IMR-90 (cell line): ENCODE measurements around the gene MGA. TPM values are rescaled to one million over a fixed set of nuclear protein-coding genes. Genes with fewer than 3 reads are reported as not detected.

Experiments
- ATAC-seq: fragments of 200-7000 bp; cut with Tn5 transposase; 2 replicates; pipeline ENCODE4 v1.9.1; 2020; ENCODE audit warnings: low read depth, mild to moderate bottlenecking, moderate library complexity
- BruUV-seq: library from RNA; stranded (reverse); fragments of 400-500 nt; replicated peaks from 2 replicates; lab custom pipeline; 2021; lab: Mats Ljungman, UMichigan
- CTCF ChIA-PET: fragments of 300-600 bp; formaldehyde crosslinking; extraction: SDS; loops from one replicate; lab custom pipeline; 2021; ENCODE audit warnings: antibody characterized with exemption; lab: Yijun Ruan, JAX
- POLR2A ChIA-PET: fragments of 300-600 bp; sonication (Branson Sonifier 250); formaldehyde crosslinking; loops from one replicate; lab custom pipeline; 2022; ENCODE audit warnings: antibody characterized with exemption; ENCODE audit not compliant: unreplicated experiment; lab: Charles Lee
- DNase-seq: peaks from one replicate; pipeline ENCODE4 v3.0.0; 2013
- H2AFZ ChIP-seq: replicated peaks from 2 replicates; pipeline ENCODE3; 2013; ENCODE audit warnings: low read length, mild to moderate bottlenecking; ENCODE audit not compliant: poor library complexity
- H2AK5ac ChIP-seq: 2 replicates; pipeline ENCODE4 v1.6.1; 2013; ENCODE audit warnings: low read depth, low read length, inconsistent platforms
- H2AK9ac ChIP-seq: replicated peaks from 2 replicates; pipeline ENCODE3; 2013; ENCODE audit warnings: mild to moderate bottlenecking, low read depth, low read length, moderate library complexity; ENCODE audit not compliant: poor library complexity
- H2BK120ac ChIP-seq: 2 replicates; pipeline ENCODE4 v1.6.1; 2013; ENCODE audit warnings: low read depth, low read length, inconsistent platforms
- H2BK15ac ChIP-seq: 3 replicates; pipeline ENCODE4 v1.6.1; 2013; ENCODE audit warnings: low read depth, low read length, inconsistent platforms
- H2BK20ac ChIP-seq: 2 replicates; pipeline ENCODE4 v1.6.1; 2013; ENCODE audit warnings: low read depth, mild to moderate bottlenecking, inconsistent platforms, low read length, moderate library complexity
- H2BK5ac ChIP-seq: 2 replicates; pipeline ENCODE4 v1.6.1; 2013; ENCODE audit warnings: mild to moderate bottlenecking, low read depth, low read length, inconsistent platforms; ENCODE audit not compliant: poor library complexity, severe bottlenecking
- H3K14ac ChIP-seq: replicated peaks from 2 replicates; pipeline ENCODE4 v1.6.1; 2013; ENCODE audit warnings: low read depth, low read length, inconsistent platforms
- H3K18ac ChIP-seq: 2 replicates; pipeline ENCODE4 v1.6.1; 2013; ENCODE audit warnings: low read depth, low read length, control low read depth
- H3K23ac ChIP-seq: 2 replicates; pipeline ENCODE4 v1.6.1; 2013; ENCODE audit warnings: low read depth, low read length, inconsistent platforms
- H3K27ac ChIP-seq: 2 replicates; pipeline ENCODE4 v1.5.1; 2013; ENCODE audit warnings: mild to moderate bottlenecking, control low read depth, low read length; ENCODE audit not compliant: insufficient read depth
- H3K27me3 ChIP-seq: 2 replicates; pipeline ENCODE4 v1.6.1; 2013; ENCODE audit warnings: low read length; ENCODE audit not compliant: control insufficient read depth, insufficient read depth
- H3K36me3 ChIP-seq: 2 replicates; pipeline ENCODE4 v1.6.1; 2013; ENCODE audit warnings: low read length, mixed read lengths; ENCODE audit not compliant: control insufficient read depth, insufficient read depth
- H3K4ac ChIP-seq: 2 replicates; pipeline ENCODE4 v1.6.1; 2013; ENCODE audit warnings: low read depth, low read length, inconsistent platforms
- H3K4me1 ChIP-seq: 2 replicates; pipeline ENCODE4 v1.6.1; 2013; ENCODE audit warnings: low read length, mixed read lengths; ENCODE audit not compliant: control insufficient read depth, insufficient read depth
- H3K4me2 ChIP-seq: 2 replicates; pipeline ENCODE4 v1.6.1; 2013; ENCODE audit warnings: low read depth, mild to moderate bottlenecking, control low read depth, low read length, moderate library complexity
- H3K4me3 ChIP-seq: 2 replicates; pipeline ENCODE4 v1.5.1; 2013; ENCODE audit warnings: low read depth, mild to moderate bottlenecking, control low read depth, low read length, moderate library complexity; ENCODE audit not compliant: insufficient read depth
- H3K56ac ChIP-seq: 2 replicates; pipeline ENCODE4 v1.6.1; 2013; ENCODE audit warnings: low read length, inconsistent platforms; ENCODE audit not compliant: insufficient read depth; ENCODE audit errors: extremely low read depth
- H3K79me1 ChIP-seq, 2 experiments: 2 replicates each; pipeline ENCODE4 v1.6.1; 2013; ENCODE audit warnings: low read length in 2 of 2, inconsistent platforms in 1 of 2, low read depth in 1 of 2
- H3K9ac ChIP-seq: 2 replicates; pipeline ENCODE4 v1.6.1; 2013; ENCODE audit warnings: low read depth, low read length, control low read depth
- H3K9me1 ChIP-seq: 2 replicates; pipeline ENCODE4 v1.6.1; 2013; ENCODE audit warnings: low read length, inconsistent platforms; ENCODE audit not compliant: insufficient read depth
- H3K9me3 ChIP-seq: 2 replicates; pipeline ENCODE4 v1.6.1; 2013; ENCODE audit warnings: low read length; ENCODE audit not compliant: control insufficient read depth, insufficient read depth
- H4K20me1 ChIP-seq: 2 replicates; pipeline ENCODE4 v1.6.1; 2013; ENCODE audit warnings: low read length, inconsistent platforms; ENCODE audit not compliant: insufficient read depth
- H4K5ac ChIP-seq: 2 replicates; pipeline ENCODE4 v1.6.1; 2013; ENCODE audit warnings: mild to moderate bottlenecking, low read depth, low read length, control low read depth
- H4K8ac ChIP-seq, 2 experiments: 2 replicates each; pipeline ENCODE4 v1.6.1; 2013; ENCODE audit warnings: low read depth in 2 of 2, low read length in 2 of 2, control low read depth in 1 of 2, inconsistent platforms in 1 of 2
- H4K91ac ChIP-seq: 2 replicates; pipeline ENCODE4 v1.6.1; 2013; ENCODE audit warnings: low read depth, low read length, inconsistent platforms; ENCODE audit not compliant: insufficient read depth
- BHLHE40 ChIP-seq: fragments of 150-350 bp; IDR thresholded peaks from 2 replicates; pipeline ENCODE4 v1.6.1; 2016; ENCODE audit warnings: mild to moderate bottlenecking, low read depth, low read length
- CEBPB ChIP-seq: IDR thresholded peaks from 2 replicates; pipeline ENCODE4 v1.6.1; 2012; ENCODE audit warnings: low read depth, low read length, improper control_type of control experiment
- CHD1 ChIP-seq: IDR thresholded peaks from 2 replicates; pipeline ENCODE4 v1.6.1; 2012; ENCODE audit warnings: low read depth, low read length, improper control_type of control experiment
- FOS ChIP-seq: fragments of 150-350 bp; IDR thresholded peaks from 2 replicates; pipeline ENCODE4 v1.6.1; 2016; ENCODE audit warnings: low read depth, low read length
- MAFK ChIP-seq: IDR thresholded peaks from 2 replicates; pipeline ENCODE4 v1.6.1; 2012; ENCODE audit warnings: low read depth, low read length, improper control_type of control experiment
- MAZ ChIP-seq: IDR thresholded peaks from 2 replicates; pipeline ENCODE4 v1.6.1; 2012; ENCODE audit warnings: low read depth, mild to moderate bottlenecking, low read length, improper control_type of control experiment, moderate library complexity, borderline replicate concordance
- MXI1 ChIP-seq: IDR thresholded peaks from 2 replicates; pipeline ENCODE4 v1.6.1; 2012; ENCODE audit warnings: low read depth, mild to moderate bottlenecking, low read length, moderate library complexity, borderline replicate concordance
- NFE2L2 ChIP-seq: fragments of 150-350 bp; IDR thresholded peaks from 2 replicates; pipeline ENCODE4 v1.6.1; 2016; ENCODE audit warnings: low read depth, mild to moderate bottlenecking, low read length
- POLR2A ChIP-seq: IDR thresholded peaks from 2 replicates; pipeline ENCODE4 v1.6.1; 2012; ENCODE audit warnings: mild to moderate bottlenecking, low read depth, low read length
- RAD21 ChIP-seq: IDR thresholded peaks from 2 replicates; pipeline ENCODE4 v1.6.1; 2012; ENCODE audit warnings: low read length, improper control_type of control experiment
- RFX5 ChIP-seq: IDR thresholded peaks from 2 replicates; pipeline ENCODE4 v1.8.0; 2012; ENCODE audit warnings: low read depth, mild to moderate bottlenecking, low read length, moderate library complexity
- SMC3 ChIP-seq: fragments of 150-350 bp; IDR thresholded peaks from 2 replicates; pipeline ENCODE4 v1.6.1; 2016; ENCODE audit warnings: low read depth, mild to moderate bottlenecking, antibody characterized with exemption, low read length, moderate library complexity
- WGBS, 2 experiments: methylation state at CpG; one replicate each; pipeline versions ENCODE4 v1.1.5 to v1.1.7; 2013; ENCODE audit warnings: missing lambda C conversion rate in 2 of 2; ENCODE audit not compliant: insufficient read length in 1 of 2; ENCODE audit errors: extremely low coverage in 2 of 2; 5-methylcytosine and 5-hydroxymethylcytosine counted together
- dilution Hi-C: fragments of 300-500 bp; cut with HindIII; formaldehyde crosslinking; loops from one replicate; pipeline ENCODE4 v1.14.3; 2018; ENCODE audit warnings: low sequenced_read_pairs; ENCODE audit not compliant: unreplicated experiment
- in situ Hi-C: fragments of 300-500 bp; cut with MboI; formaldehyde crosslinking; loops from 3 replicates; pipeline ENCODE4 v1.14.3; 2019; ENCODE audit warnings: low sequenced_read_pairs, inconsistent platforms, mixed read lengths
- intact Hi-C: fragments of 100-400 bp; cut with micrococcal nuclease; formaldehyde crosslinking; loops from 2 replicates; pipeline ENCODE4 v1.10.0; 2022
- polyA plus RNA-seq, 3 experiments: library from polyadenylated mRNA; depleted of rRNA; stranded (reverse); fragments of >200 nt; gene quantifications; 2 replicates each; pipeline ENCODE4 v1.2.3, GENCODE V29; 2012; ENCODE audit warnings: low replicate concordance in 1 of 3
- total RNA-seq: library from RNA; depleted of rRNA; stranded (reverse); fragments of >200 nt; gene quantifications from 2 replicates; pipeline ENCODE4 v1.2.3, GENCODE V29; 2012
- TF ChIP-seq, protein P1 (sequence below): fragments of 150-350 bp; IDR thresholded peaks from 2 replicates; pipeline ENCODE4 v1.6.1; 2016; ENCODE audit warnings: low read depth, mild to moderate bottlenecking, low read length, moderate library complexity, borderline replicate concordance
- TF ChIP-seq, protein P2 (sequence below): conservative IDR thresholded peaks from 2 replicates; pipeline ENCODE4 v1.5.1; 2012; ENCODE audit warnings: mild to moderate bottlenecking, low read depth, low read length, improper control_type of control experiment
- TF ChIP-seq, protein P3 (sequence below): fragments of 150-350 bp; IDR thresholded peaks from 2 replicates; pipeline ENCODE4 v1.6.1; 2017; ENCODE audit warnings: mild to moderate bottlenecking, antibody characterized with exemption, low read length, low read depth

The MGA gene
- total and polyA plus RNA-seq, 2 of the 4 experiments (the other 2 are of a cell fraction), result 3.2 to 38.0 TPM

DNA sequence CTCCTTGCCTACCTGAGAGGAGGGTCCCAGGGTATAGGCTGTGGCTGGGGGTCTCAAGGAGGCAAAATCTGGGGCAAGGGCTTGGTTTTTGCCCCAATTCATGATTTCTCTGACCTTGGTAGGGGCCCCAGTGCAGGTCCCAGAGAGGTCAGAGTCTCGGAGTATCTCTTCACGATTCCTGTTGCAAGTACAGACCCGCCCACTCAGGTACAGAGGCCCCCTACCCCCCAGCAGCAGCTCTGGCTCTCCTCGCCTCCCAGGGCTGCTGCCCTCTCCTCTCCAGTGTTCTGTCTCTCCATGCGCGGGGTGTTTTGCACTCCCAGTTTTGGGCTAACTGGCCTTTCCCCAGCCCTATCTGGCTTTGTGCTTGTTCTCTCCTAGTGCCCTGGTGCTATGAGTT, 162.3 kb downstream of the MGA start:
- H2AK5ac ChIP-seq, result no peak overlapping the region
- peaks cover 74% of the 10 kb centered on the region for H3K36me3 ChIP-seq
- in situ Hi-C loops (no loop called here), dilution Hi-C loops (no loop called here), intact Hi-C loops (no loop called here)
- no peak overlapping the region for H2AFZ ChIP-seq
- no peak overlapping the region for H4K8ac ChIP-seq
- BruUV-seq, result no TSS peak
- 80% methylated on average over 2 of the region's 6 CpGs; no CpG with 5 or more reads in 1 of the 2 experiments for WGBS, 2 experiments
- ATAC-seq (no peak), DNase-seq (no peak)
- no peak overlapping the region for H3K4ac ChIP-seq
- H4K20me1 ChIP-seq, result no peaks in the 10 kb centered on the region; the same call in 1 of the 2 replicates
- POLR2A ChIA-PET, result no interaction called here
- H2AK9ac ChIP-seq, result no peak overlapping the region
- no peaks in the 10 kb centered on the region for H3K27me3 ChIP-seq
- no peak overlapping the region for H2BK20ac ChIP-seq
- no peak overlapping the region for H3K18ac ChIP-seq
- no peak overlapping the region for H4K5ac ChIP-seq
- no peak overlapping the region for H3K9ac ChIP-seq
- H3K4me2 ChIP-seq, result no peak overlapping the region
- no peak overlapping the region for H2BK5ac ChIP-seq
- no peaks in the 10 kb centered on the region for H3K9me1 ChIP-seq
- no peak overlapping the region for H4K91ac ChIP-seq
- H2BK120ac ChIP-seq, result no peak overlapping the region
- H2BK15ac ChIP-seq, result no peak overlapping the region
- no peaks in the 10 kb centered on the region for H3K79me1 ChIP-seq
- CTCF ChIA-PET, result no interaction called here
- H3K4me3 ChIP-seq, result no peak overlapping the region
- no peak overlapping the region for H3K56ac ChIP-seq
- H3K4me1 ChIP-seq, result peaks cover 2% of the 10 kb centered on the region; the same call in 1 of the 2 replicates
- H3K14ac ChIP-seq, result no peak overlapping the region
- no peaks in the 10 kb centered on the region for H3K9me3 ChIP-seq
- H3K23ac ChIP-seq, result no peak overlapping the region
- no peak overlapping the region for H3K27ac ChIP-seq
- no peak for TF ChIP-seq MAZ
- no peak for TF ChIP-seq CHD1
- TF ChIP-seq POLR2A, result no peak
- no peak for TF ChIP-seq CEBPB
- no peak for TF ChIP-seq FOS
- TF ChIP-seq, protein P1, sequence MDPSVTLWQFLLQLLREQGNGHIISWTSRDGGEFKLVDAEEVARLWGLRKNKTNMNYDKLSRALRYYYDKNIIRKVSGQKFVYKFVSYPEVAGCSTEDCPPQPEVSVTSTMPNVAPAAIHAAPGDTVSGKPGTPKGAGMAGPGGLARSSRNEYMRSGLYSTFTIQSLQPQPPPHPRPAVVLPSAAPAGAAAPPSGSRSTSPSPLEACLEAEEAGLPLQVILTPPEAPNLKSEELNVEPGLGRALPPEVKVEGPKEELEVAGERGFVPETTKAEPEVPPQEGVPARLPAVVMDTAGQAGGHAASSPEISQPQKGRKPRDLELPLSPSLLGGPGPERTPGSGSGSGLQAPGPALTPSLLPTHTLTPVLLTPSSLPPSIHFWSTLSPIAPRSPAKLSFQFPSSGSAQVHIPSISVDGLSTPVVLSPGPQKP, result no peak
- TF ChIP-seq MAFK, result no peak
- TF ChIP-seq BHLHE40, result no peak
- no peak for TF ChIP-seq NFE2L2
- TF ChIP-seq, protein P2, sequence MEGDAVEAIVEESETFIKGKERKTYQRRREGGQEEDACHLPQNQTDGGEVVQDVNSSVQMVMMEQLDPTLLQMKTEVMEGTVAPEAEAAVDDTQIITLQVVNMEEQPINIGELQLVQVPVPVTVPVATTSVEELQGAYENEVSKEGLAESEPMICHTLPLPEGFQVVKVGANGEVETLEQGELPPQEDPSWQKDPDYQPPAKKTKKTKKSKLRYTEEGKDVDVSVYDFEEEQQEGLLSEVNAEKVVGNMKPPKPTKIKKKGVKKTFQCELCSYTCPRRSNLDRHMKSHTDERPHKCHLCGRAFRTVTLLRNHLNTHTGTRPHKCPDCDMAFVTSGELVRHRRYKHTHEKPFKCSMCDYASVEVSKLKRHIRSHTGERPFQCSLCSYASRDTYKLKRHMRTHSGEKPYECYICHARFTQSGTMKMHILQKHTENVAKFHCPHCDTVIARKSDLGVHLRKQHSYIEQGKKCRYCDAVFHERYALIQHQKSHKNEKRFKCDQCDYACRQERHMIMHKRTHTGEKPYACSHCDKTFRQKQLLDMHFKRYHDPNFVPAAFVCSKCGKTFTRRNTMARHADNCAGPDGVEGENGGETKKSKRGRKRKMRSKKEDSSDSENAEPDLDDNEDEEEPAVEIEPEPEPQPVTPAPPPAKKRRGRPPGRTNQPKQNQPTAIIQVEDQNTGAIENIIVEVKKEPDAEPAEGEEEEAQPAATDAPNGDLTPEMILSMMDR, result no peak
- no peak for TF ChIP-seq SMC3
- TF ChIP-seq RAD21, result no peak
- no peak for TF ChIP-seq RFX5
- TF ChIP-seq MXI1, result no peak
- TF ChIP-seq, protein P3, sequence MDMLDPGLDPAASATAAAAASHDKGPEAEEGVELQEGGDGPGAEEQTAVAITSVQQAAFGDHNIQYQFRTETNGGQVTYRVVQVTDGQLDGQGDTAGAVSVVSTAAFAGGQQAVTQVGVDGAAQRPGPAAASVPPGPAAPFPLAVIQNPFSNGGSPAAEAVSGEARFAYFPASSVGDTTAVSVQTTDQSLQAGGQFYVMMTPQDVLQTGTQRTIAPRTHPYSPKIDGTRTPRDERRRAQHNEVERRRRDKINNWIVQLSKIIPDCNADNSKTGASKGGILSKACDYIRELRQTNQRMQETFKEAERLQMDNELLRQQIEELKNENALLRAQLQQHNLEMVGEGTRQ, result no peak
